Lung microvascular endothelial cell (primary cell): ENCODE results near the gene PIEZO1. TPM values are rescaled to one million over a fixed set of nuclear protein-coding genes. Genes with fewer than 3 reads are reported as not detected.
A peak's percentile ranks its signal among the peaks of the same experiment; 100 is the strongest.

ENCODE experiments used
- DNase-seq, 2 donors: peaks; one replicate each; pipeline versions ENCODE4 v3.0.0 to v3.0.0-alpha.2; 2010; ENCODE audit warnings: low read depth in 2 of 2
- total RNA-seq: library from RNA; depleted of rRNA; stranded (reverse); fragments of >200 nt; gene quantifications from 2 replicates; pipeline ENCODE4 v1.2.1, GENCODE V29; 2014

The PIEZO1 gene
- total RNA-seq, 1 donor from 2014 or later = 460 TPM

DNA sequence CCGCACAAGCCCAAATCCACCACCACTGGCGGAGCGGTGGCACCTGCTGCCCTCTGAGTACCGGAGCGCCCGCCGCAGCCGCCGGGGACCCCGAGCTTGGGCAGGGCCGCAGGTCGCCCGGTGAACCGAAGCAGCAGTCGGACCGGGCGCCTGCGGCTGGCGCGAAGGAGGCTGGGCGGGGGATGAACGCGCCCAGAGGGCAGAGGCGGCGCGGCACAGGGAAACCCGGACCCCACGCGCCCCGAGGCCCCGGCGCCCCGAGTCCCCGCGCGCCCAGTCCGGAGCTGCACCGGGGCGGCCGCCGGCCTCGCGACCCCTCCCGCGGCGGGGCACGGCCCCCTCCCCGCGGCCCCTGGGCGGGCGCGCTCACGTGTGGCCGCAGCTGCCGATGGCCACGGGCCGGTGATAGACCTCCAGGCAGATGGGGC is 79.2 kb downstream of the PIEZO1 start:
- no peak for DNase-seq

DNA sequence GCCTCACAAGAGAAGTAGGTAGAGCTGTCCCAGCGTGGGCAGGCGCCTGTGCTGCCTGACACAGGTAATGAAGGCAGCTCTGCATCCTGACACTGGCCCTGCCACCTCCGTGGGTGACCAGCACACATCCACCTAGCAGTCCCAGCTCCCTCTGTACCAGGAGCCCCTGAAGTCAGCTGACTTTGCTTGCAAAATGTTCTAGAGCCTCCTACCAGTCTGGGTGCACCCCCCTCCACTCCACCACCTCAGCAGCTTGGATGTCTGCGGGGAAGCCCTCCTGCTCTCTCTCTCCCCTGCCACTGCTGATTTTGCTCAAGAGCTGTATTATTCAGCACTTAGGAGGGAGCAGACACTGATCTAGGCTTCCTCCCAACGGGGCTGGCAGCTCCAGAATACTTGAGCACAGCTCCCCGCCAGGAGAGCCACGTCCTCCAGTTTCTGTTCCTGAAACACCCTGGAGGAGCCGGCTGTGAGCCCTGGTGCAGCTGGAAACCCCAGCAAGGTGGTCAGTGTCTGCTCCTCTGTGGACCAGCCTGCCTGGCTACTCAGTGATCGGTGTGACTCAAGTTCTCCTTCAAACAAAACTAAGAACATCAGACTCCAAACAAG is 79.8 kb downstream of the PIEZO1 start:
- peak in 1 of 2 donors; percentile 34 for DNase-seq

DNA sequence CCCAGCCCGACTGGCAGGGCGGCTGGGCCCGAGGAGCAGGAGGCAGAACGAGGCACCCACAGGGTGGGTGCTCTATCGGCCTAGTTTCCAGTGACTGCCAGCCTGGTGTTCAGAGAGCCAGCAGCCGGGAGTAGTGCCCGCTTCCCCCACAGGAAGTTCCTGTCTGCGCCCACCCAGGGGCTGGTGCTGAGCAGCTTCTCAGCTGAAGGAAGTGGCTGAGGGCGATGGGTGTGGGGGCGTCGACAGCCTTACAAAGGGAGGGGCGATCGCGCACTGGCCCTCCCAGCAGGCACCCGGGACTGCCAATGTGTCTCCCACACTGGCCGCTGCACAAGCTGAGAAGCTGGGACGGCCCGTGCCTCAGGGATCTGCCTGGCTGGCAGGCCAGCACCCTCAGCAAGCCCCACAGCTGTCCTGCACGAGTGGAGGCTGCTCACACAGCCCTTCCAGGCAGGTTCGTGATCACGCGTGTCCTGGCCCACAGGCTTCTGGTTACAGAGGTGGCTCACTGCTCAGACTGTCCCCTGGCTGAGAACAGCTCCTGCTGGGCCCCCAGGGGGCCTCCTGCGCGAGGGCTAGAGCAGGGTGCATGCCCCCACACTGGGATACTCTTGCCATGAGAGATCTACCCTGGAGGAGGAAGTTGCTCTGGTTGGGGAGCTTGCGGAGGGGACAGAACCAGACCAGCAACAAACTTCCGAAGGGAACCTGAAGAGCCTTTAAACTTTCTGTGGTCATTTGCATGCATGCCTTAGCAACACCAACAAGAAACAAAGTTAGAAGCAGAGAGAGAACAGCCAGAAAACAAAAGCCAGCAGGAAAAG is 81.3 kb downstream of the PIEZO1 start:
- DNase-seq = peak in 1 of 2 donors; percentile 54

DNA sequence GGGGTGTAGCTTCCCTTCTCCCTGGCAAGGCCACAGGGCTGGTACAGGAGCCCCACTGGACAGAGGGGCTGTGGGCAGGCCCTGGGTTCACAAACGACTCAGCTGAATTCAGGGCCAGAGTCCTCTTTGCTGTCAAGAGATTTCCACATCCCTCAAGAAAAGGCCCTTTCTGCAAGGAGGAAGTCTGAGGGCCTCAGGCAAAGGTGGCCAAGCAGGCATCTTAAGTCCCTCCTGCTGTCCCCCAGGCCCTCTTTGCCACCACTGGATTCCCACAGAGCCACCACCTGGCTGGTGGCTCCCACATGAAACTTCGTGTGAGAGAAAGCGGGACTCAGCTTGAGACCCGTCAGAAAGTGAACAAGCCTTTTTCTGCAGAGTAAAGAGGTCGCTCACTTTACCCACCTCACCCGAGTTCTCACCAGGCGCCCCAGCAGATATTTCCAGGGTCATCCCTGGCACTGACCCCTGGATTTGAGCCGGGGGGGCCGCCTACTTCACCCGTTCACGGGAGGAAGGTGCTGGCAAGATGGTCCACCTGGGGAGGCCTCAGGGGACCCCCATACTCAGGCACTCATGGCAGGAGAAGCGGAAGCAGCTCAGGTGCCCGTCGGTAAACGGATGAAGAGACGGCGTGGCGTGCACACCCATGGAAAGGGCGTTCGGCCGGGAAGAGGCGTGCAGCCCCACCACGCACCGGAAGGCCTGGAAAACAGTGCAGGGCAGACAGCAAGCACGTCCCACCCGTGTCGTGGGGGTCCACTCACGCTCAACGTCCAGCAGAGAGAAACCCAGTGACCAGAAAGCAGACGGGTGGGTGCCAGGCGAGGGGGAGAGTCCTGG is 82.4 kb downstream of the PIEZO1 start:
- DNase-seq = no peak

DNA sequence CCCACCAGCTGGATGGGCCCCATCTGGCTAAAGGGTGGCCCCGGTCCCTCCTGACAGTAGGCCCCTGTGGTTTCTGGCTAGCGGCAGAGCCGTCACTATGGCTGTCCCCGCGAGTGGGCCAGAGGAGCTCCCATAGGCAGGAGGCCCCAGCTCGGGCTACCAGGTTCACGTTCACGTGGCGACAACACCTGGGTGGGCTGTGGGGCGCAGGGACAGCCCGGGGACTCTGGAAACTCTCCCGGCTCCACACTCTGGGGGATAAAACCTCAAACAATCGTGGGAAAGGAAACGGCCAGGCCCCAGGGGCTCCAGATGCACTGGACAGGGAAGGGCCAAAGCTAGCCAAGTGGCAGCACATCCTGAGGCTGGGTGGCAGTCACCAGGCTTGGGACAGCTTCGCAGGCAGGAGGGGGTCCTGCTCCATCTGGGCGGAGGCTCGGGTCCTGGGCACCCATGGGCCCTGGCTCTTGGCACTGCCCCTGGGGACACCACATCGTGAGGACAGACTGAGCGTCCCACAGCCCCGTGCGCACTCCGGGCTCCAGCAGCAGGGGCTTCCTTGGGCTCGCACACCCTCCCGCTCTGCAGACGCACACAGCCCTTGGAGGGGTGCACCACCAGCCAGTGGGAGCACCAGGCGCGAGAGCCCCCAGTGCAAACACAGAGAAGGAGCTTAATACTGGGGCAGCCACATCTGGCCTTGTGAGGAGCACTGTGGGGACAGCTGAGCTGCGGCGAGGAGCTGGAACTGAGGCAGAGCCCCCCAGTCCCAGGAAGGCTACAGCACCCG is 83.2 kb downstream of the PIEZO1 start:
- peak in 1 of 2 donors; percentile 46 for DNase-seq

DNA sequence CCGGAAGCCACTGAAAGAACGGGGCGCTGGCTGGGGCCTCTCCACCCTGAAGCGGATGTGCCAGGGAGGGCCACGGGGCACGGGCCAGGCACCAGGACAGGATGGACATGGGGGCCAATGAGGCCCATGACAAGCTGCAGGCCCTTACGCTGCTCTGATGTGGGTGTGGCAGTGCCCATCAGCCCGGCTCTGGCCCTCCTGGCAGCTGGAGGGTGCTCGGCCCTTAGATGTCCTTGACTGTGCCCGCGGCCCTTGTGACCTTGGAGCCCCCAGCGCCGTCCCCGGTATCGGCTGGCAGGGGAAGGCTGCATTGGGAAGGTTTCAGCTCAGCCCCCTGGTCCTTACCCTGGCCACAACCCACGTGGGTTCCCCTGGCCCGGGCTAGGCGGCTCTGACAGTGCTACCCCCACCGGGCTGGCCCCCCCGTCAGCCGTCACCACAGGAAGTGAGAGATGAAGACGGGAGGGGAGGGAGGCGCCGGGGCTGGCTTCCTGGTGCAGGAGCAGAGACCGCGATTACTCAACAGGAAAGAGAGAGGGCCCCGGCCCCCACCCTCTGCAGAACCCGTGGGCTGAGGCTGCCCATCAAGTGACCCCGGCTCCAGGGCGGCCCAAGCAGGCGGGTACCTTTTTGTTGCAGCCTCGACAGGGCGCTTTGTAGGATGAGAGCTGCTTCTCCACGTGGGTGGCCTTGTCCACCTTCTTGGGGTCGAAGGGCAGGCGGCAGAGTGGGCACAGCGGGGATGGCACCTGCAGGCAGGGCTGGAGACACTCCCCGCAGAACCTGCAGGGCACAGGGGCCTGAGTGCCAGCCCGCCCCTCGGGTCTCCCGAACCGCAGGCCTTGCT is 84.2 kb downstream of the PIEZO1 start:
- DNase-seq = peak; percentile 96 to 97

DNA sequence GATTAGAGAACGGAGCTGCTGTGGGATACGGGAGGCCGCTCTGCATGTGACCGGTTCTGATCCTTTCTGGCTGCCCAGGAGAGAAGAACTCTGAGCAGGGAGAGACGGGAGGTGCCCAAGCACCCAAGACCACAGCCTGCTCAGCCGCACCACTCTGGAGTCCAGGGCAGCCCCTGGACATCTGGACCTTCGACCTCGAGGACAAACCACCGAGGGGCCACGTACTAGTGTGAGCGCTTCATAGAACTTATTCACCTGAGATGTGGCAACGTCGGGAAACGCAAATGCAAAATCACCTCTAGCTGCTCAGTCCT is 84.7 kb downstream of the PIEZO1 start:
- DNase-seq = no peak

DNA sequence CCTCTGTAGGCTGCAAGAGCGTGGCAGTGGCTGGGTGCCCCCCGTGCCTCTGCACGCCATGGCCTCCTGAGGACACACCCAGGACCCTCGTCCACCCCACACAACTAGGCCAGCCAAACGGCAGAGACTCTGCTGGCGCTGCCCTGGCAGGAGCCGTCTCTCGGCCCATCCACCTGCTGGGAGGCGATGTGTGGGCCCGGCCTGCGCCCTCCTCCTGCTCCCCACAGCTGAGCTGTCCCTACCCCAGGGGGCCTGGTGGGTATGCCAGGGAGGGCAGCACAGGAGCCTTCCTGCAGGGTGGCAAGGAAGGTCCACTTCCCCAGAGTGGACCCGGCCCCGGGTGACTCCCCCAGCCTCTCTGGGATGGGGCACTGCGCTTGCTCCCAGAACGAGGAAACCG is 85.8 kb downstream of the PIEZO1 start:
- no peak for DNase-seq

DNA sequence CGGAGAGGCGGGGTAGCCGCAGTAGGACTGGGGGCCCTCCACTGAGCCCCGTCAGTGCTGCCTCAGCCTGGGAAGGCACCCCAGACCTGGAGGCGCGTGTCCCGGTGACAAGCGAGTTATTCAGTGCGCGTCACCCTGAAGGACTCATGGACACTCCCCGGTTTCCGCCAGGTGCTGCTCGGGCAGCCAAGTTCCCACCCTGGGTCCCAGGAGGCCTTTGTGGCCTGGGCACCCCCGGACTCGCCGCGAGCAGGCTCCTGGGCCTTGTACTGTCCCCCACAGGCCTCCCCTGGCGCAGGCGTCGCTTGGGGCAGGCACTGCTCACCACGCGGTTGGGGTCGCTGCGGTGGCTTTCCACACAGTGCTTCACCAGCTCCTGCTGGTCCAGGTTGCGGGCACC is 86.4 kb downstream of the PIEZO1 start:
- no peak for DNase-seq

DNA sequence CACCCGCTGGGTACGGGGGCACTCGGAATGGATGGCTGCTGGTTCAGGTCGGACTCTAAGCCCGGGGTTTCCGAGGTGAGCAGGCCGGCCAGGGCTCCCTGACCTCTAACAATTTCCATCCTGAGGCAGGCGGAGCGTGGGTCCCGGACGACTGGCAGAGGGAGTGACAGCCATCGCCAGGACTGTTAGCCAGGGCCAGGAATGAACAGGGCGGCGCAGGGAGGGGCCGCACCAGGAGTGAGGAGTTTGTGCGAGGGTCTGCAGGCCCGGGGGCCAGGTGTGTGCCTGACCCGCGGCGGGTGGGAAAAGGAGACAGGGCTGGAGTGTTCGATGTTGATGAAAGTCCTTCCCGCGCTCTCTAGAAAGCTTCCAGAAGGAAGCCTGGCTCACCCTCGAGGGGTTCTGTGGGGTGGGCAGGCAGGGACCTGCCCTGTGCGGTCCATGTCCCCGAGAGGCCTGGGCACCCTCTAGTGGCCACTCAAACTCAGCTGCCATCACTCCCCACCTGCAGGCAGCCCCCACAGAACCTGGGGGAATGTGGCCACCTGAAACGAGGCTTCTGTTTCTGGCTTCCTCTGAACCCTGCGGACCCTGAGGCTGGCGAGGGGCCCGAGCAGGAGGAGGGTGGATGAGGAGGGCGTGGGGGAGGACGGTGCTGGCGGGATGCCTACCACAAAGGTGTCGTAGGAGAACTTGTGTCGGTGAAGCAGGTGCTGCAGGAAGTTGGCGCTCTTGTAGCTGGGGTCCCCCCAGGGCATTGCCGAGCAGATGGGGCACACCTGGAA is 87.0 kb downstream of the PIEZO1 start:
- DNase-seq = peak in 1 of 2 donors; percentile 60

DNA sequence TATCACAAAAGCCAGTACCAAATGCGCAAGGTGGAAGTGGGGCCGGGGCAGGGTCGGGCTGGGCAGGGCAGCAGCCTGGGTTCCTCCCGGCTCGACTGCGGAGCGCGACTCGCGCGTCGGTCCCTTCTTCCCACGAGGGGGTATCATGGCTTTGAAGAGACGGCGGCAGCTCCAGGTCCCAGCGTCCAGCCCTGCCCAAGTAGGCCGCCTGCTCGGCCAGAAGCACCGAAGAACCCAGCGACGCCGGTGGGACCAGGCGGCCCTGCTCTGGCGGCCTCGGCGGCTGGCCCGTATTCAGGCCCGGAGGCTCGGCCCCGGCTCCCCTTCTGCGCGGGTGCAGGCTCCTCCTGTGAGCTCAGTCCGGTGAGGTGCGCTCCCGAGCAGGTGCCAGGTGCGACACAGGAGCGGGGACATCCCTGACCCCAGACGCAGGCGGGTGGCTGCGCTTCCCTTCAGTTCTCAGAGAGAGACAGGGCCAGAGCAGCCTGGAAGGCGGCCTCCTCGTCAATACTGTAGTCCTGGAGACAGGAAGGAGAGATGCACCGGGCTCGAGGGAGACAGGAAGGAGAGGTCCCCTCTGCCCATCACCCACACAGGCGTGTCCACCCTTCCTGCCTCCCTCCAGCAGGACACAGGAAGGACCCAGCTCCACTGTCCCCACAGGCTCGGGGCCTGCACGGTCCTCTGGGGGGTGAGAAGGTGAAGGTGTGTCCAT is 87.7 kb downstream of the PIEZO1 start:
- DNase-seq = no peak

DNA sequence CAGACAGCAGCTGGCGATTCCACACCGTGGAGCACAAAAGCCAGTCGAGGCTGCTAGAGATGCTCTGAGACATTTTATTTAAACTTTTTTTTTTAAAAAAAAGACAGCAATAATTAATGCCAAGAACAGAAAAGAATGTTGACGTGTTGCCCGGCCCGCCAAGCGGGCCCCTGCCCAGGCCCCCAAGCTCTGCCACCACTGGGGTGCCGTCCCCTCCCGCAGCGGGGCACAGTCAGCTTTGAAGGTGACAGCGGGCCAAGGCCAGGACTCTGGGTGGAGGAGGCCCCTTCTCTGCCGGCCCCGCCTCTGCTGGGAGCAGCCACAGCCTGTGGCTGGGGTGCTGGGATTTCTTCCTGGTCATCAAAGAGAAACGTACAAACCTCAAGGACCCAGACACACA is 88.6 kb downstream of the PIEZO1 start:
- no peak for DNase-seq

DNA sequence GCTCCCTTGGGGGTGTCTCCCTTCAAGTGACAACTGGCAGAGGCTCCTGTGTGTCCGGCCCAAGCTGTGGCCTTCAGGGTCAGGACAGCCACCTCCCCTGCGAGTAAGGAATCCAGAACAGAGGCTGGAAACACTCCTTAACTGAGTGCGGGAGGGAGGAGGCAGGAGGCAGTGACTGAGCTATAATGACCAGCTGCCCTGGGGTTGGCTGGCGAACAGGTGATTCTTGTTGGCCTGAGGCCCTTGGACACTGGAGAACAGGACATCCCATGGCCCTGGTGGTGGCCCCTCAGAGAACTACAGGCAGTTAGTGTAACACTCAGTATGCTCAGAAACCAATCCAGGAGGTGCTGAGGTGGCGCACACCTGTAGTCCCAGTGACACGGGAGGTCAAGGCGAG is 89.3 kb downstream of the PIEZO1 start:
- no peak for DNase-seq

DNA sequence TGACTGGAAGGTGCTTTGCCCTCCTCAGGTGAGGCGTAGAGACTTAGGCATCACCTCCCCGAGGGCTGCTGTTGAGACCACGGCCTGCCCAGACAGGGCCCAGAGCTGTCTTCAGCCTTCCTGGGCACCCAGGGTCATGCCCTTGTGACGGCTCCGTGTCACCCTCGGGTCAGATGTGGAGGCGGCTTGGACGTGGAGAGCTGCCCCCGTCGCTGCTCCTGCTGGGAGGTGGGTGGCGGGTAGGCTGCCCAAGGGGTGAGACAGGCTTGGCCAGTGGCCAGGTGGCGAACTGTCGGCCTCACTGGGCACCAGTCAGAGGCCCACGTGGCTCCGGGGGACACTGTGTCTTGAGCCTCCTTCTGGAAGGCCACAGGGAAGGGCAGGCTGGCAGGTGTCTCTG is 89.8 kb downstream of the PIEZO1 start:
- no peak for DNase-seq

DNA sequence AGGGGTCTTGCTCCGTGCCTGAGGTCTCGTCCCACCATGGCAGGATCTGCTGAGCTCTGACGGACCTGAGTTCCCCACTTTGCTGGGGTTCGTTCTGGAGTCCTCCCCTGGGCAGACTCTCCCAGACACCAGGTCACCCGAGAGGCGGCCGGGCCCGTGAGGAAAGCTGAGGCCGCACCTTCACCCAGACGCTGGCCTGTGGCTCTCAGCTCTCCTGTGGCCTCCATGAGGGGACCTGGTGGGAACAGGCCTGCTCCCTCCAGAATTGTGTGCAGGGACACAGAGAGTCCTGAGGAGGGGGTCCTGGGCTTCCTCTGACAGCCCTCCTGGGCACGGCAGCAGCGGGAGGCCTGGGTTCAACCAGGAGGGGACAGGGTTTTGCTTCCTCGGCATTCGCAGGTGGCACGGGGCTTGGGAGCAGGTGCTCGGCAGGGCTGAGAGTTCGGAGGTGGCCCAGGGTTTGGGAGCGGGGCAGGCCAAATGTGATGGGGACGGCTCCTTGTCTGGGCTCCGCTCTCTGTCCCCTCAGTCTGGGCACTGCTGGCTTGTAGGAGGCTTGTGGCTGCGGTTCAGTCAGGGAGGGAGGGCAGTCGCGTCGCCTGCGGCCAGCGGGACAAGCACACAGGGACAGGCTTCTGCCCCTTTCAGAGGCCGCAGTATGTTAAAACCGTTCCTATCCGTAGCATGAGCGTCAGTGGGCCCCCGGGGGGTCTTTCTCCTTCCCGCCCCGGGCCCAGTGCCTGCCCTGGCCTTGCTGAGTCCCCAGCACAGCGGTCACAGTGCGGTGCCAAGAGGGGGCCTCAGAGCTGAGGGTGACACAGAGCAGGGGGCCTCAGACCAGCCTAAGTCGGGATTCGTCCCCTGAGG is 90.6 kb downstream of the PIEZO1 start:
- DNase-seq = no peak

DNA sequence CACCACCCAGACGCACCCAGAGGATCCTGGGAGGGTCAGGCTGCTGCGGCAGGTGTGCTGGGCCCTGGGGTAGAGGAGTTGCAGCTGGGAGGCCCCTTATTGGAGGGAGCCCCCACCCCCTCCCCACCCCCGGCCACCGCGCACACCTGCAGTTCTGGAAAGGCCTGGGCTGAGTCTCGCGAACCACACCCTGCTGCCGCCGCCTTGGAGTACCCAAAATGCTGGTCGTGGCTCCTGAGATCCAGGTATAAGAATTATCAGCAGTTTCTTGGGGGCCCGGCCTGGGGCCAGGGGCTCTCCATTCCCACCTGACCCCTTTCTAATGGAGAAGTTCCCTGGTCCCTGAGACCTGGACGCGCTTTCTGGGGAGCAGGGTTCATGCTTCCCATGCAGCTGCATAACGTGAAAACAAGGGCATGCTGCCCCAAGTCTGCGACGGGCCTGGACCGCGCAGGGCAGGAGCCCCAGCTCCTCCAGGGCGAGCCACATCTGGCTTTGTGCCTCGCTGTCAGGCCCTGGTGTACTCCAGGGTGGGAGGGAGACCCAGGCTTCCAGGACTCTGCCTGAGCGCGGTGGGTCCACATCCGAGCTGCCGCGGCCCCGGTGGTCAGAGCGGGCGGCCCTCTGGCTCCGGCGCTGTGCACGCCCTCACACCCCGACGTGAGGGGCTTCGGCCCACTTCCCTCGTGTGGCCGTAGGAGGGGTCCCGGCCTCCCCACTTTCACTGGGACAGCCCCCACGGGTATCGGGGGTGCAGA is 91.4 kb downstream of the PIEZO1 start:
- no peak for DNase-seq

DNA sequence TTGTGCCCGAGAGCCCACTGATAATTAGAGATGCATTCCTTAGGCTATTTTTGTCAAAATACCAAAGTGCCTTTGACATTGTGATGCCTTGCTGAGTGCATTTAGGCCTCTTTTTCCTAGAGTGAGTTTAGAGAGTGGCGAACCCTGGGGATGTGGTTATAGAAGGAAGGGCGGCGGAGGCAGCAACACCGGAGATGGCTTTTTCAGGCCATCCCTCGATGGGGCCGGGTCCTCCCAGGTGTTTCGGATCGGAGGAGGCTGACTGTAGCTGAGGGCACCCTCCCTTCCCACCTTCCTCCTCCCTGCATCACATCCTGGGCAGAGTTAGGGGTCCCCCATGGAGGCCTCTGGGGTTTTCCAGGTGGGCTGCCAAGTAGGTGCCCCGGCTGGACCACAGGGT is 92.2 kb downstream of the PIEZO1 start:
- DNase-seq = no peak
